ENCODE measurements around the gene MTFR2. TPM values are rescaled to one million over a fixed set of nuclear protein-coding genes. Genes with fewer than 3 reads are reported as not detected.

MTFR2 gene
- polyA plus RNA-seq, 1 of the 3 experiments (the other 2 are of a cell fraction): 7.4 TPM

DNA sequence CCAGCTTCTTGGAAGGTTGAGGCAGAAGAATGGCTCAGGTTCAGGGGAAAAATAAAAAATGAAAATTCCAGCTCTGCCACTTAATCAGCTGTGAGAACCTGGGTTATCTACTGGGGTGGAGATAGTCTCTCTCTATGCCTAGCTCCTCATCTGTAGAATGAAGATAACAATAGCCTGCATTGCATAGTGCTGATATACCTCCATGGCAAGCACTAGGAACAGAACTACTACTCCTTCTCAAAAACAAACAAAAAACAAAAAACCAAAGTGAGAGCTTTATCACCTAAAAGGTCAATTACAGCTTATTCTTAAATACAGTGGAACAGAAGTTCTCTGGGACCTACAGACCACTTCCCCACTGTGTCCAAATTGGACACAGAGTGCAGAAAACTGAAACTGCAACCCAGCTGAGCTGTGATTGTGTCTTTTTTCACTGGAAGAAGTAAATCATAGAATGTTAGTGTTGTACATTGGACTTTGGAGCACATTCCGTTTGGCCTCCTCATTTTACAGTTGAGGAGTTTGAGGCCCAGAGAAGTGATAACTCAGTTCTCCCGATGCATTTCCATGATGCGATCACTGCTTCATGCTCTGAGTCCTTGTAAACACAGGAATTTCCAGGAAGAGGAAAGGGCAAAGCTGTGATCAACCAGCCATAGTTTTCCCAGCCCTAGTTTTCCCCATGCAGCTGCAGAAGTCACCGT, 23.3 kb downstream of the MTFR2 start:
- H3K9me2 ChIP-seq: no peaks in the 10 kb centered on the region
- WGBS (ENCODE audit: low lambda C conversion rate): 87% methylated on average over 3 of the region's 4 CpGs
- H3K4me3 ChIP-seq (ENCODE audit: low read depth in 2 of 2, low read length in 1 of 2): 0 out of 4 replicates have a peak overlapping the region, but pooled peaks of 1 of the 2 experiments have one; percentile 54
- no peaks in the 10 kb centered on the region for H3K79me2 ChIP-seq (ENCODE audit: insufficient read depth)
- no peaks in the 10 kb centered on the region for H3K27me3 ChIP-seq (ENCODE audit: insufficient read depth)
- ChIA-PET CTCF (interaction anchor here (0.6 to 6.1 kb wide), 80 partner anchors 10 to 1404 kb away, joined by 3 to 78 read pairs (median 5); partner anchors contain the start of genes MTFR2 and PDE7B), POLR2A (interaction anchor here (0.8 kb wide), 1 partner anchor 728 kb away, joined by 3 read pairs; no protein-coding TSS in a partner anchor)
- no peaks in the 10 kb centered on the region for H3F3A ChIP-seq (replicated peaks; ENCODE audit: insufficient read depth)
- no peaks in the 10 kb centered on the region; a peak in 1 of 4 replicates for H3K4me1 ChIP-seq (ENCODE audit: control insufficient read depth in 1 of 2, insufficient read depth in 2 of 2, low read depth in 1 of 2, low read length in 1 of 2)
- H3K9me3 ChIP-seq: no peaks in the 10 kb centered on the region
- TF ChIP-seq YY1 (IDR thresholded peaks at IDR 0.05; ENCODE audit: low read depth) (no peak), RFX5 (IDR thresholded peaks at IDR 0.05; ENCODE audit: low read length) (no peak), RCOR1 (IDR thresholded peaks at IDR 0.05; ENCODE audit: low read length) (no peak), ELF1 (IDR thresholded peaks at IDR 0.05) (no peak)
- TF ChIP-seq, protein P1, sequence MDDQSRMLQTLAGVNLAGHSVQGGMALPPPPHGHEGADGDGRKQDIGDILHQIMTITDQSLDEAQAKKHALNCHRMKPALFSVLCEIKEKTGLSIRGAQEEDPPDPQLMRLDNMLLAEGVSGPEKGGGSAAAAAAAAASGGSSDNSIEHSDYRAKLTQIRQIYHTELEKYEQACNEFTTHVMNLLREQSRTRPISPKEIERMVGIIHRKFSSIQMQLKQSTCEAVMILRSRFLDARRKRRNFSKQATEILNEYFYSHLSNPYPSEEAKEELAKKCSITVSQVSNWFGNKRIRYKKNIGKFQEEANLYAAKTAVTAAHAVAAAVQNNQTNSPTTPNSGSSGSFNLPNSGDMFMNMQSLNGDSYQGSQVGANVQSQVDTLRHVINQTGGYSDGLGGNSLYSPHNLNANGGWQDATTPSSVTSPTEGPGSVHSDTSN (IDR thresholded peaks at IDR 0.05): no peak
- no peak for DNase-seq
- H4K20me1 ChIP-seq (ENCODE audit: insufficient read depth): no peaks in the 10 kb centered on the region
- peak overlapping the region; percentile 59 for H3K4me2 ChIP-seq
- peak overlapping the region; percentile 87; the same call in 1 of the 2 replicates for H2AFZ ChIP-seq (ENCODE audit: low read depth)
- H3K36me3 ChIP-seq (replicated peaks in 1 of 2; ENCODE audit: control insufficient read depth in 1 of 2, insufficient read depth in 2 of 2, low read length in 1 of 2): no peaks in the 10 kb centered on the region
- H3K27ac ChIP-seq (ENCODE audit: low read depth in 2 of 2, low read length in 1 of 2): no peak overlapping the region
- H3K9ac ChIP-seq: no peak overlapping the region

DNA sequence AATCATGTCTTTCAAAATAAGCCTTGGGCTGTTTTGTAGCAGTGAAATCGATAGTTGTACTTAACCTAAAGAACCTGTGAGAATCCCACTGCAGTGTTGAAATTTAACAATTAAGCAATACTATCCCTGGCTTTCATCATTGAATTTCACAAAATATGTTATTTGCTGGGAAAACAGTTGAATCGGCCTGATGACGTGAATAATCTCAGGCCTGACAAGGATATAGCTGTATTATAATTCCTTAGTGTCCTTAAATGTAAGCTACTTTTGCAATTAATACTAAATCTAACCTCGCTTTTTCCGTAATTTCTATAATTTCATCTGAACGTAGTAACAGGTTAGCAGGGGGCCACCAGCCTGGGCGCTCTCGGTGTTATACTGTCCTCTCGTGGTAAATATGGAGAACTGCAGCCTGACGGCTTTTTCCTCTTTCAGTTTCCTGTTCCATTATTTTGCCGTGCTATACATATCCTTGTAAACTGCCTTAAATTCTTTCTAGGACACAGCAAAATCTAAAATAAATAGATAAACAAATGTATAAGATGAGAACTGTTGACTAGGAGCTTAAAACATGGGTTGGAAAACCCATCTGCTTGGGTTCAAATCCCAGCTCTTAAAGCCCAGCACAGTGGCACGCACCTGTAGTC, 24.0 kb downstream of the MTFR2 start:
- H3K4me3 ChIP-seq (ENCODE audit: low read depth in 2 of 2, low read length in 1 of 2): peak overlapping the region in 1 of 2 experiments; percentile 54; a peak in 1 of 4 replicates
- no peak overlapping the region for H3K27ac ChIP-seq (ENCODE audit: low read depth in 2 of 2, low read length in 1 of 2)
- H3K79me2 ChIP-seq (ENCODE audit: insufficient read depth): no peaks in the 10 kb centered on the region

More for the DNA sequence above, 24.0 kb downstream of the MTFR2 start:
- ChIA-PET POLR2A (interaction anchor here (0.8 kb wide), 1 partner anchor 727 kb away, joined by 3 read pairs; no protein-coding TSS in a partner anchor), CTCF (interaction anchor here (0.6 to 6.1 kb wide), 98 partner anchors 10 to 783 kb away, joined by 3 to 78 read pairs (median 4); partner anchors contain the start of genes MTFR2 and PDE7B)
- no peak overlapping the region for H3K9ac ChIP-seq
- TF ChIP-seq, protein P2, sequence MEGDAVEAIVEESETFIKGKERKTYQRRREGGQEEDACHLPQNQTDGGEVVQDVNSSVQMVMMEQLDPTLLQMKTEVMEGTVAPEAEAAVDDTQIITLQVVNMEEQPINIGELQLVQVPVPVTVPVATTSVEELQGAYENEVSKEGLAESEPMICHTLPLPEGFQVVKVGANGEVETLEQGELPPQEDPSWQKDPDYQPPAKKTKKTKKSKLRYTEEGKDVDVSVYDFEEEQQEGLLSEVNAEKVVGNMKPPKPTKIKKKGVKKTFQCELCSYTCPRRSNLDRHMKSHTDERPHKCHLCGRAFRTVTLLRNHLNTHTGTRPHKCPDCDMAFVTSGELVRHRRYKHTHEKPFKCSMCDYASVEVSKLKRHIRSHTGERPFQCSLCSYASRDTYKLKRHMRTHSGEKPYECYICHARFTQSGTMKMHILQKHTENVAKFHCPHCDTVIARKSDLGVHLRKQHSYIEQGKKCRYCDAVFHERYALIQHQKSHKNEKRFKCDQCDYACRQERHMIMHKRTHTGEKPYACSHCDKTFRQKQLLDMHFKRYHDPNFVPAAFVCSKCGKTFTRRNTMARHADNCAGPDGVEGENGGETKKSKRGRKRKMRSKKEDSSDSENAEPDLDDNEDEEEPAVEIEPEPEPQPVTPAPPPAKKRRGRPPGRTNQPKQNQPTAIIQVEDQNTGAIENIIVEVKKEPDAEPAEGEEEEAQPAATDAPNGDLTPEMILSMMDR (IDR thresholded peaks at IDR 0.05): peak; percentile 100
- peak; percentile 8; the same call in 1 of the 2 replicates for TF ChIP-seq NRF1 (IDR thresholded peaks at IDR 0.05; ENCODE audit: low read depth, low read length)
- TF ChIP-seq, protein P3, sequence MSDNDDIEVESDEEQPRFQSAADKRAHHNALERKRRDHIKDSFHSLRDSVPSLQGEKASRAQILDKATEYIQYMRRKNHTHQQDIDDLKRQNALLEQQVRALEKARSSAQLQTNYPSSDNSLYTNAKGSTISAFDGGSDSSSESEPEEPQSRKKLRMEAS (IDR thresholded peaks at IDR 0.05; ENCODE audit: low read depth): no peak
- TF ChIP-seq SMC3 (IDR thresholded peaks at IDR 0.05; ENCODE audit: low read depth, low read length): peak; percentile 100
- TF ChIP-seq, protein P1 (IDR thresholded peaks at IDR 0.05): no peak
- peak; percentile 22 for TF ChIP-seq CHD2 (IDR thresholded peaks at IDR 0.05; ENCODE audit: low read length, partially characterized antibody)
- peak; percentile 100 for TF ChIP-seq RAD21 (IDR thresholded peaks at IDR 0.05; ENCODE audit: low read length)
- 0 out of 2 replicates have a peak, but pooled peaks have one; percentile 19 for TF ChIP-seq RCOR1 (IDR thresholded peaks at IDR 0.05; ENCODE audit: low read length)
- TF ChIP-seq NFIC (IDR thresholded peaks at IDR 0.05; ENCODE audit: borderline replicate concordance): no peak
- no peak for TF ChIP-seq RXRA (IDR thresholded peaks at IDR 0.05; ENCODE audit: borderline replicate concordance, low read depth)
- no peaks in the 10 kb centered on the region for H3K27me3 ChIP-seq (ENCODE audit: insufficient read depth)
- no peaks in the 10 kb centered on the region for H3K9me3 ChIP-seq
- peak; percentile 69 for DNase-seq
- no peaks in the 10 kb centered on the region; a peak in 1 of 4 replicates for H3K4me1 ChIP-seq (ENCODE audit: control insufficient read depth in 1 of 2, insufficient read depth in 2 of 2, low read depth in 1 of 2, low read length in 1 of 2)
- H3K9me2 ChIP-seq: no peaks in the 10 kb centered on the region
- H3K36me3 ChIP-seq (replicated peaks in 1 of 2; ENCODE audit: control insufficient read depth in 1 of 2, insufficient read depth in 2 of 2, low read length in 1 of 2): no peaks in the 10 kb centered on the region
- peak overlapping the region; percentile 59 for H3K4me2 ChIP-seq
- no peaks in the 10 kb centered on the region for H3F3A ChIP-seq (replicated peaks; ENCODE audit: insufficient read depth)
- peak overlapping the region; percentile 87; the same call in 1 of the 2 replicates for H2AFZ ChIP-seq (ENCODE audit: low read depth)
- 13% methylated on average over 12 of the region's 12 CpGs for WGBS (ENCODE audit: low lambda C conversion rate)
- no peaks in the 10 kb centered on the region for H4K20me1 ChIP-seq (ENCODE audit: insufficient read depth)
